ENCODE data around the gene NEDD8.

Gene NEDD8

DNA sequence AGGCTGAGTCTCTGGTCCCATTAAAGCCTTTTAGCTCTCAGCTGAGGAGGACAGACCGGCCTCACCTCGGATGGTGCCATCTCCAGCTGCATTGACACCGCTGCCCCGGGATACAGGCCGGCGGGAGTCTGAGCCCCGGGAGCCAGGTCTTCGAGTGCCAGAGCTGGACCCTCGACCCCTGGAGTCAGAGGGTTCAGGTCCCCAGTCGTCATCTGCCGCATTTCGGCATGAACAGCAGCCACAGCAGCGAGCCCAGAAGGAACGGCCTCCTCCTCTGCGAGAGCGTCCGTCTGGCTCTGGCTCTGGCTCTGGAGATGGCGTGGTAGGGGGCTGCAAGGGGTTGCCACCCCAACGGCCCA is 29.8 kb upstream of the NEDD8 start:
- Histone ChIP-seq H3K27ac (no peak overlapping the region), H3K4me1 (no peaks in the 10 kb centered on the region), H3K4me2 (ENCODE audit: low read length) (no peak overlapping the region), H3K9me3 (ENCODE audit: control insufficient read depth, low read length) (no peaks in the 10 kb centered on the region), H2AFZ (no peak overlapping the region), H3K27me3 (ENCODE audit: control insufficient read depth, insufficient read depth, low read length) (no peaks in the 10 kb centered on the region), H3K79me2 (no peaks in the 10 kb centered on the region), H3K9ac (no peak overlapping the region), H3K4me3 (ENCODE audit: low read depth, low read length) (no peak overlapping the region), H3K36me3 (ENCODE audit: control insufficient read depth, insufficient read depth, low read length) (no peaks in the 10 kb centered on the region)
- TF ChIP-seq, protein P1, sequence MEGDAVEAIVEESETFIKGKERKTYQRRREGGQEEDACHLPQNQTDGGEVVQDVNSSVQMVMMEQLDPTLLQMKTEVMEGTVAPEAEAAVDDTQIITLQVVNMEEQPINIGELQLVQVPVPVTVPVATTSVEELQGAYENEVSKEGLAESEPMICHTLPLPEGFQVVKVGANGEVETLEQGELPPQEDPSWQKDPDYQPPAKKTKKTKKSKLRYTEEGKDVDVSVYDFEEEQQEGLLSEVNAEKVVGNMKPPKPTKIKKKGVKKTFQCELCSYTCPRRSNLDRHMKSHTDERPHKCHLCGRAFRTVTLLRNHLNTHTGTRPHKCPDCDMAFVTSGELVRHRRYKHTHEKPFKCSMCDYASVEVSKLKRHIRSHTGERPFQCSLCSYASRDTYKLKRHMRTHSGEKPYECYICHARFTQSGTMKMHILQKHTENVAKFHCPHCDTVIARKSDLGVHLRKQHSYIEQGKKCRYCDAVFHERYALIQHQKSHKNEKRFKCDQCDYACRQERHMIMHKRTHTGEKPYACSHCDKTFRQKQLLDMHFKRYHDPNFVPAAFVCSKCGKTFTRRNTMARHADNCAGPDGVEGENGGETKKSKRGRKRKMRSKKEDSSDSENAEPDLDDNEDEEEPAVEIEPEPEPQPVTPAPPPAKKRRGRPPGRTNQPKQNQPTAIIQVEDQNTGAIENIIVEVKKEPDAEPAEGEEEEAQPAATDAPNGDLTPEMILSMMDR (IDR thresholded peaks at IDR 0.05) = no peak

DNA sequence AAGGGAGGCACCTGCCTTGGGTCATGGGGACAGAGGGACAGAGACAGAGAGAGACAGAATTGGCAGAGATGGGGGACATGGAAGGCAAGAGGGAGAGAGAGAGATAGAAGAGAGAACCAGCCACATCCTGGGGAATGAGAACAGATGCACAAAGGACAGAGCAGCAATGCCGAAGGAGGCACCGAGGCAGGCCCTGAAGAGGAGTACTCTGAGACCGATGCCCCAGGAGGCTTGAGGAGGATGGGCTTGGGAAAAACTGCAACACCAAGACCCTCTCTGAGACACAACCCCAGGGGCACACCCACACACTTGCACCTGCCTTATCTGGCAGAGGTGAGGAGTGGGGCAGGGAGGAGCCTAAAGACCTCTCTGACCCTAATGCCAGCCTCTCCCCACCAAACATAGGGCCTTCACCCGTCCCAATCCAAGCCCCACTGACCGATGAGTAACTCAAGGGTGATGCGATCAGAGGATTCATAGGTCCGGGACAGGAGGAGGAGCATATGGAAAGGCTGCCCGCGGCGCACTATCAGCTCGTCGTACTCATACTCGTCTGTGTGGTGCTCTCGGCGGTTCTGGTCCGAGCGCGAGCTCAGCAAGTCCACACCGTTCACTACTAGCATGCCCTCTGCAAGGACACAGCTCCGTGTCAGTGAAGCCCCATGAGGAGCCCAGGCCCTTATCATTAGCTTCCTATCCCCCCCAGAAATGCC is 29.2 kb upstream of the NEDD8 start:
- no peak overlapping the region for H3K4me2 ChIP-seq (ENCODE audit: low read length)
- no peaks in the 10 kb centered on the region for H3K79me2 ChIP-seq
- H3K27ac ChIP-seq = no peak overlapping the region
- H3K4me1 ChIP-seq = no peaks in the 10 kb centered on the region
- H3K9me3 ChIP-seq (ENCODE audit: control insufficient read depth, low read length) = no peaks in the 10 kb centered on the region
- no peak overlapping the region for H3K4me3 ChIP-seq (ENCODE audit: low read depth, low read length)
- no peaks in the 10 kb centered on the region for H3K36me3 ChIP-seq (ENCODE audit: control insufficient read depth, insufficient read depth, low read length)
- TF ChIP-seq, protein P1 (IDR thresholded peaks at IDR 0.05) = no peak
- no peaks in the 10 kb centered on the region for H3K27me3 ChIP-seq (ENCODE audit: control insufficient read depth, insufficient read depth, low read length)
- H2AFZ ChIP-seq = no peak overlapping the region
- H3K9ac ChIP-seq = no peak overlapping the region

DNA sequence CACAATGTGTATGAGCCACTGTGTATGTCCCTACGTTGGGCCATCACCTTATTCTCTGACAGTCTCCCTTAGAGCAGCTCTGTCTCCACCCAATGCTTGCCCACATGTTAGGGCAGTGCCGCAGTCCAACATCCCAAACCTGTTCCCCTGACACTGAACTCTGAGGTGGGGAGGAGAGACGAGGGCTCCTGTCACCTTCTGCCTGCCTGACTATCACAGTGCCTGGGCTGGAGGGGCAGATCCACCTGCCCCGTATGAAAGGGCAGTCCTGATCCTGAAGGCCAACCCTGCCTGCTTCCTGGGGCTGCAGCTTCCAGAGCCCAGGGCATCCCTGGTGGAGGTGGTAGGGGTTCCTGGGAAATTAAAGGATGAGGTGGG is 28.6 kb upstream of the NEDD8 start:
- no peak overlapping the region for H2AFZ ChIP-seq
- TF ChIP-seq, protein P1 (IDR thresholded peaks at IDR 0.05) = no peak
- H3K4me1 ChIP-seq = no peaks in the 10 kb centered on the region
- no peaks in the 10 kb centered on the region for H3K36me3 ChIP-seq (ENCODE audit: control insufficient read depth, insufficient read depth, low read length)
- H3K4me2 ChIP-seq (ENCODE audit: low read length) = no peak overlapping the region
- no peak overlapping the region for H3K27ac ChIP-seq
- H3K4me3 ChIP-seq (ENCODE audit: low read depth, low read length) = no peak overlapping the region
- no peaks in the 10 kb centered on the region for H3K27me3 ChIP-seq (ENCODE audit: control insufficient read depth, insufficient read depth, low read length)
- no peaks in the 10 kb centered on the region for H3K79me2 ChIP-seq
- H3K9ac ChIP-seq = no peak overlapping the region
- no peaks in the 10 kb centered on the region for H3K9me3 ChIP-seq (ENCODE audit: control insufficient read depth, low read length)

DNA sequence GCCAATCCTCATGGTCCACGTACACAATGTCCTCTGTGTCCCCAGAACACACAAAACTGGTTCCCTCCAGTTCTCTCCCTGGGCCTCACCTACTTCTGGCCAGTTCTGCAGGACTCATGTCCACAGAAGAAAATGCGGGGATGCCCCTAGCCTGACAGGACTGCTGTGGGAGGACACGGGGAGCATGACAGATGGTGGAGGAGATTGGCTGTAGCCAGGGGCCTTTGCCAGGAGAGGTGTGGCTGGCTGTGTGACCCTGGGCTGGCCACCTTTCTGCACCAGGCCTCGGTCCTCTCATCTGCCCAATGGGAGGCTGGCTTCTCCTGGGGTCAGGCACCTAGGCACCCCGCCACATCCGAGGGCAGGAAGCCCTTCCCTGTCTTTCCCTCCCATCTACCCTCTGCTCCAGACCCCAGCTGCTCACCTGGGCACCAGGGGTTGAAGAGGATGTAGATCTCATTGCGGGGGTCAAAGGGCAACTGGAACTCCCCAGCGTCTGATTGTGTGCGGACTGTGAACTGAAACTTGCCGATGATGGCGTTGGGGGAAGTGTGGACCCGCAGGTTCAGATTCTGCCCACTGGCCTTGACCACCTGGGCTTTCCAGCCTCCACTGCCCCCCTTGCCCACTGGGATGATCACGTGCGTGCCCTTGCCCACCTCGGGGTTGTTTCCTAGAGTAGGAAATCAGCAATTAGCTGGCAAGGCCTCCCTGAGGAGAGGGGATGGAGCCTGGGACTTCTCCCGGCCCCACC is 28.0 kb upstream of the NEDD8 start:
- Histone ChIP-seq H3K4me2 (ENCODE audit: low read length) (no peak overlapping the region), H3K27me3 (ENCODE audit: control insufficient read depth, insufficient read depth, low read length) (no peaks in the 10 kb centered on the region), H3K27ac (no peak overlapping the region), H3K9me3 (ENCODE audit: control insufficient read depth, low read length) (no peaks in the 10 kb centered on the region), H3K79me2 (no peaks in the 10 kb centered on the region), H3K4me3 (ENCODE audit: low read depth, low read length) (no peak overlapping the region), H2AFZ (no peak overlapping the region), H3K4me1 (no peaks in the 10 kb centered on the region), H3K9ac (no peak overlapping the region), H3K36me3 (ENCODE audit: control insufficient read depth, insufficient read depth, low read length) (no peaks in the 10 kb centered on the region)
- TF ChIP-seq, protein P1 (IDR thresholded peaks at IDR 0.05) = no peak
